Hepatocyte (in vitro differentiated cells): ENCODE measurements around the gene GRK6. TPM values are rescaled to one million over a fixed set of nuclear protein-coding genes. Genes with fewer than 3 reads are reported as not detected.

Experiments
- DNase-seq: peaks from one replicate; pipeline ENCODE4 v3.0.0-alpha.2; 2016; ENCODE audit warnings: low spot score
- H2AFZ ChIP-seq: fragments of 200-600 bp; sonication (generic); 2 replicates; pipeline ENCODE4 v1.6.0; 2016; ENCODE audit warnings: antibody characterized with exemption, mild to moderate bottlenecking
- H3K27ac ChIP-seq: fragments of 200-600 bp; sonication (generic); 2 replicates; pipeline ENCODE4 v1.5.1; 2016; ENCODE audit warnings: mild to moderate bottlenecking
- H3K27me3 ChIP-seq: fragments of 200-600 bp; sonication (generic); 2 replicates; pipeline ENCODE4 v1.6.1; 2016
- H3K36me3 ChIP-seq: fragments of 200-600 bp; sonication (generic); replicated peaks from 2 replicates; pipeline ENCODE4 v1.5.1; 2016; ENCODE audit warnings: low read depth; ENCODE audit not compliant: insufficient read depth
- H3K4me1 ChIP-seq: fragments of 200-600 bp; sonication (generic); 2 replicates; pipeline ENCODE4 v1.5.1; 2016; ENCODE audit warnings: mild to moderate bottlenecking, moderate library complexity; ENCODE audit not compliant: insufficient read depth
- H3K4me2 ChIP-seq: fragments of 200-600 bp; sonication (generic); 2 replicates; pipeline ENCODE4 v1.6.0; 2016
- H3K4me3 ChIP-seq: fragments of 200-600 bp; sonication (generic); 2 replicates; pipeline ENCODE4 v1.5.1; 2016; ENCODE audit warnings: mild to moderate bottlenecking
- H3K79me2 ChIP-seq: fragments of 200-600 bp; sonication (generic); 2 replicates; pipeline ENCODE4 v1.6.0; 2017; ENCODE audit warnings: mild to moderate bottlenecking
- H3K9me2 ChIP-seq: fragments of 200-600 bp; sonication (generic); replicated peaks from 2 replicates; pipeline ENCODE4 v1.6.0; 2017; ENCODE audit warnings: mild to moderate bottlenecking; ENCODE audit not compliant: insufficient read depth
- H3K9me3 ChIP-seq: fragments of 200-600 bp; sonication (generic); 2 replicates; pipeline ENCODE4 v1.5.1; 2016; ENCODE audit warnings: low read depth, mild to moderate bottlenecking
- H4K20me1 ChIP-seq: fragments of 200-600 bp; sonication (generic); 2 replicates; pipeline ENCODE4 v1.6.0; 2016; ENCODE audit warnings: mild to moderate bottlenecking; ENCODE audit not compliant: insufficient read depth, poor library complexity, severe bottlenecking
- CTCF ChIP-seq: fragments of 200-600 bp; sonication (generic); IDR thresholded peaks from 2 replicates; pipeline ENCODE4 v1.5.1; 2016; ENCODE audit warnings: antibody characterized with exemption, mild to moderate bottlenecking; ENCODE audit not compliant: poor library complexity
- EZH2 ChIP-seq: fragments of 200-600 bp; sonication (generic); IDR thresholded peaks from 2 replicates; pipeline ENCODE4 v1.6.1; 2016; ENCODE audit warnings: antibody characterized with exemption, mild to moderate bottlenecking, borderline replicate concordance
- EZH2phosphoT487 ChIP-seq: fragments of 200-600 bp; sonication (generic); IDR thresholded peaks from one replicate; pipeline ENCODE4 v1.6.1; 2018; ENCODE audit warnings: antibody characterized with exemption, mild to moderate bottlenecking, low read depth, moderate library complexity; ENCODE audit not compliant: unreplicated experiment, severe bottlenecking
- WGBS: methylation state at CpG from one replicate; pipeline ENCODE4 v1.1.6; 2016; ENCODE audit warnings: low lambda C conversion rate; ENCODE audit errors: missing lambda C conversion rate; 5-methylcytosine and 5-hydroxymethylcytosine counted together
- polyA plus RNA-seq: library from polyadenylated mRNA; unstranded; fragments of >200 nt; fragmentation: Nextera tagmentation; extraction: Ambion mirVana; gene quantifications from 2 replicates; pipeline ENCODE4 v1.2.1, GENCODE V29; 2016
- total RNA-seq: library from RNA; depleted of rRNA; stranded (reverse); fragments of >200 nt; gene quantifications from 2 replicates; pipeline ENCODE4 v1.2.3, GENCODE V29; 2014

The GRK6 gene
- total and polyA plus RNA-seq, 2 experiments from 2014 or later, result 29.3 to 31.1 TPM

GRCh38 chr5:177396078-177396477, 30.4 kb upstream of the GRK6 start:
- H3K4me1 ChIP-seq, result no peaks in the 10 kb centered on the region
- TF ChIP-seq EZH2 (no peak), CTCF (no peak), EZH2phosphoT487 (no peak)
- no peaks in the 10 kb centered on the region for H3K79me2 ChIP-seq
- no peak overlapping the region for H3K4me2 ChIP-seq
- H3K27ac ChIP-seq, result no peak overlapping the region
- no peaks in the 10 kb centered on the region for H3K9me2 ChIP-seq
- no peaks in the 10 kb centered on the region for H3K9me3 ChIP-seq
- H3K27me3 ChIP-seq, result no peaks in the 10 kb centered on the region
- H3K4me3 ChIP-seq, result no peak overlapping the region
- H4K20me1 ChIP-seq, result no peaks in the 10 kb centered on the region
- 88% methylated on average over 1 of the region's 8 CpGs for WGBS
- no peaks in the 10 kb centered on the region for H3K36me3 ChIP-seq
- no peak overlapping the region for H2AFZ ChIP-seq
- DNase-seq, result no peak

GRCh38 chr5:177396807-177397206, 29.7 kb upstream of the GRK6 start:
- TF ChIP-seq EZH2 (no peak), CTCF (no peak), EZH2phosphoT487 (no peak)
- H4K20me1 ChIP-seq, result no peaks in the 10 kb centered on the region
- WGBS, result 95% methylated on average over 10 of the region's 10 CpGs

GRCh38 chr5:177397875-177398390, 28.5 kb upstream of the GRK6 start:
- DNase-seq, result no peak
- H3K4me1 ChIP-seq, result peaks cover 4% of the 10 kb centered on the region
- H3K36me3 ChIP-seq, result no peaks in the 10 kb centered on the region
- H3K4me3 ChIP-seq, result no peak overlapping the region
- no peak overlapping the region for H3K27ac ChIP-seq
- no peak overlapping the region for H2AFZ ChIP-seq
- no peaks in the 10 kb centered on the region for H3K79me2 ChIP-seq
- H3K27me3 ChIP-seq, result peaks cover 4% of the 10 kb centered on the region
- H3K9me2 ChIP-seq, result no peaks in the 10 kb centered on the region
- 90% methylated on average over 12 of the region's 16 CpGs for WGBS
- H3K4me2 ChIP-seq, result no peak overlapping the region
- no peak for TF ChIP-seq CTCF
- no peak for TF ChIP-seq EZH2
- no peak for TF ChIP-seq EZH2phosphoT487
- no peaks in the 10 kb centered on the region for H3K9me3 ChIP-seq
- H4K20me1 ChIP-seq, result no peaks in the 10 kb centered on the region

More at GRCh38 chr5:177396807-177397206, 29.7 kb upstream of the GRK6 start:
- no peaks in the 10 kb centered on the region for H3K4me1 ChIP-seq
- H2AFZ ChIP-seq, result no peak overlapping the region
- H3K9me2 ChIP-seq, result no peaks in the 10 kb centered on the region
- no peak overlapping the region for H3K4me2 ChIP-seq
- H3K9me3 ChIP-seq, result no peaks in the 10 kb centered on the region
- no peak for DNase-seq
- no peaks in the 10 kb centered on the region for H3K79me2 ChIP-seq
- H3K4me3 ChIP-seq, result no peak overlapping the region
- no peak overlapping the region for H3K27ac ChIP-seq
- H3K27me3 ChIP-seq, result peaks cover 2% of the 10 kb centered on the region
- H3K36me3 ChIP-seq, result no peaks in the 10 kb centered on the region
